ENCODE data around the gene ZNF525.
"Not testable (repeated sequence)": the region's sequence is repeated elsewhere in the genome, so short reads cannot be mapped to it uniquely, and the experiment has no call there.

The ZNF525 gene

DNA sequence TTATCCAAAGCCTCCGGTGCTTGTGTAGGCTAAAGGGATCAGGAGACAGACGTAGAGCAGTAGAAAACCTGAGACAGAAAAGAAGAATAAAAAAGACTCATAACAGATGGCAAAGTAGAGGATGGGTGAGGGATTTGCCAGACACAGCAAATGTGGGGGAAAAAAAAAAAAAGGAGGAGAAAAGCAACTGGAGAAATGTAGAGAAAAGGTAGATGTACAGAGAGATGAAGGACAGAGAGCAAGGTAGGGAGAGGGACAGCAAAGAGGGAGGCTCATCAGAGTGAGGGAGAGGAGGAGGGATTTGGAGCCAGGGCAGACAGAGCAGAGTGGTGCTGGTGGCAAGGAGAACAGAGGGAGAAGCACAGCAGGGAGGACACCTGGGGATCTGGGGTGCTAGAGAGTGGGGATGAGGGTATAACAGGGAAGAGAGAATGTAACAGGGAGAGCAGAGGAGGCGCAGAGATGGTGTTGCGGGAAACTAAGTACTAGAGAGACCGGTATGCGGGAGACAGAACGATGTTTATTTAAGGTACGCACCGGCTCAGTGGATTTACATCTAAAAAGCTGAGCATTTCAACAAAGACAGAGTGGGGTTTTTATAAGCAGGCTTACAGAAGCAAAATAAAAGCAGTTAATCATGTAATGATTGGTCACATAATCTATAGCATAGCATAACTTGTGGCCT is 30.5 kb downstream of the ZNF525 start:
- DNase-seq = not testable (repeated sequence)

GRCh38 chr19:53396525-53396868 is 31.0 kb downstream of the ZNF525 start:
- no peak for DNase-seq

- DNase-seq = not testable (repeated sequence)
Measured at GRCh38 chr19:53397918-53398317, 32.4 kb downstream of the ZNF525 start.

GRCh38 chr19:53409505-53410204 is 44.1 kb downstream of the ZNF525 start:
- no peak for DNase-seq

- DNase-seq = not testable (repeated sequence)
Measured at GRCh38 chr19:53420520-53421315, 55.2 kb downstream of the ZNF525 start.

- no peak for DNase-seq
Measured at GRCh38 chr19:53422551-53422950, 57.0 kb downstream of the ZNF525 start.

DNA sequence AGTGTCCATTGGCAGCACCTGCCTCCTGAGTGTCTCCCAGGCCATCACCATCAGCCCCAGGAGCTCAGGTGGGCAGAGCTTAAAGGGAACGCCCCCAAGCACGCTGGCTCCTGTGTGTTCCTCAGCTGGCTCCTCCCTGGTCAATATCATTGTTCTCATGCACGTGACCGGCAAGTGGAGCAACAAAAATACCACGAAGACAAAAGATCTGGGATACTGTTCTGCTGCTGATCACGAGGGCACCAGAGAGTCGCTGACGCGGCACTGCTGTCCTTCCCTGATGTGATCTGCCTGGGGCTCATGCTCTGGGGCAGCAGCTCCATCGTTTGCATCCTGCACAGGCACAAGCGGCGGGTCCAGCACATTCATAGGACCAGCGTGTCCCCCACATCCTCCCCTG is 57.6 kb downstream of the ZNF525 start:
- DNase-seq = peak; percentile 28 to 36

- peak; percentile 41 to 65 for DNase-seq
Measured at GRCh38 chr19:53423680-53424079, 58.2 kb downstream of the ZNF525 start.

DNA sequence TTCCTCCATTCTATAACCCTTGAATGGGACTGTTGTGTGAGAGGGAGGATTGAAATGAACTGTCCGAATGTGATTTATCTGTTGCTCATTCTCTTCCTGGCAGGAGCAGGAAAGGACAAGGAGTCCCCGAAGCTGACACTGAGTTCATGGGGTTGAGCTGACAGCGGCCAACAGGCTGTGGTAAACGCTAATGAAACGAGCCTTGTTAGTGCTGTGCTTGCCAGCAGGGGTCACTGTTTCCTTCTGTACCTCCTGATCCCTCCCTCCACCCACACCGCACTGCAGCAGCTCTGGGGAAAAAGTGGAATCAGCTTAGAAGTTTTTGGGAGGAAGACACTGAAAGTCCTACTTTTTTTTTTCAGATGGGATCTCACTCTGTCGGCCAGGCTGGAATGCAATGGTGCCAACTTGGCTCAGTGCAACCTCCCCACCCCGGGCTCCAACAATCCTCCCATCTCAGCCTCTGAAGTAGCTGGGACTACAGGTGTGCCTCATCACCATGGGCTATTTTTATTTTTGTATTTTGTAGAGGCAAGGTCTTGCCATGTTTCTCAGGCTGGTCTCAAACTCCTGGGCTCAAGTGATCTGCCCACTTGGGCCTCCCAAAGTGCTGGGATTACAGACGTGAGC is 59.6 kb downstream of the ZNF525 start:
- DNase-seq = peak; percentile 36 to 91

DNA sequence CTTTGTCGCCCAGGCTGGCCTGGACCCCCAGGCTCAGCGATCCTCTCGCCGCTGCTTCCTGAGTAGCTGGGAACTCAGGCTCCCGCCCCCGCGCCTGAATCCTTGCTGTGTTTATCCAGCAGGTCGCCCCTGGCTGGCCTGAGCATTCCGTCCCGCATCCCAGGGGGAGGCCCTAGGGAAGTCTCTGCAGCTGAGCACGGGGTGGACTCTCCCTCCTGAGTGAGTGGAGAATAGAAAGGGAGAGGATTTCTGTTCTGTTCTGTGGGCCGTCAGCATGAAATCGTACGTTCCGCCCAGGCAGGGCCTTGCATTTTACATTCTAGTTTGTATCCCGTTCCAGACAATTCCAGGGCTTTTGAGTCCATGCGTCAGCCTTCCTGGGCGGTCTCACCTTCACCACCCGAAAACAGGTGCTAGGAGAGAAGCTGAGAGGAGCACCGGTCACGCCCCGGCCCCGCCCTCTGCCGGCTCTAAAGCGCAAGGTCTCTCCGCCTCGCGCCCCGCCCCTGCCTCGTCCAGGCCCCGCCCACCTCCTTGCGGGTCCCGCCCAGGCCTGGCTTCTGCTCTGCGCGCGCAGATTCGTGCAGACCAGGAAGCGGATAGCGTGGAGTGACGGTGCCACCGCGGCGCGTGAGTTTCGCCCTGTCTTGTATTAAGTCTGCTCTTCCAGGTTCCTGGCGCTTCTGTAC is 66.0 kb downstream of the ZNF525 start, which contains the start of gene ZNF761:
TSS of gene ZNF761 (plus strand) at position 586 of the 689 bp plus-strand sequence. CDS start 15,285 bp downstream, outside the sequence.
- peak; percentile 97 to 99 for DNase-seq

DNA sequence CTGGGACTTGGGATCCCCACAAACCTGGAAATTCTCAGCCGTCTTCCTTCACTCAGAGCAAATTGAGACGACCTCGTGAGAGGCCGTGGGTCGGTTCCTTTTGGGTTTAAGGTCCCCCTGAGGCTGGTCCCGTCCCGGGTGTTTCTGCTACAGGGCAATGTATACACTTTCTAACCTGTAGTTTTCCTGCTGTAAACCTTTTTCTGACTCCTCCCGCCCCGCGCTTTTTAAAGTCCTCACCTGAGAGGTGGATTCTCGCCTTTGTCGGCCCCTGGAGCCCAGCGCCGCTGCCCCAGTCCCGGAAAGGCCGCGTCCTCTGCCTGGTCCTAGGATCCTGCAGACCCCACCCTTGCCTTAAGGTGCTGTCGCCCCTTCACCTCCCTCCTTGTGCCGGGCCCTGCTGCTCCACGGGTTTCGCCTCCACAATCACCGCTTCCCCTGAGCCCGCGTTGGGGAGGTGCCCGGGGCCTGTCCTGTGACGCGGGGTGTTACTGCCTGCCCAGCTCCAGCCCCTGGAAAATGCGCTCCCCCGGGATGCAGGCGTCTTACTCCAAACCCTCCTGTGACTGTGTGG is 66.7 kb downstream of the ZNF525 start:
- peak; percentile 31 to 47 for DNase-seq

Measured in NCI-H526 (cell line).